Stimulated activated CD4-positive, alpha-beta T cell treated with anti-CD3 and anti-CD28 coated beads, Interleukin-15, amount 100 ng/mL, for 1 hour (primary cell): Measurements from ENCODE around the gene PRSS21.

Experiments used
- DNase-seq, 2 donors: peaks; one replicate each; pipeline ENCODE4 v3.0.0-alpha.2; 2020; ENCODE audit warnings: low read depth in 1 of 2, low spot score in 1 of 2

Gene PRSS21

GRCh38 chr16:2859686-2860265 is 42.7 kb downstream of the PRSS21 start:
- DNase-seq = no peak

- DNase-seq = no peak
These were observed 44.0 kb downstream of the PRSS21 start for GRCh38 chr16:2860826-2861567.

DNA sequence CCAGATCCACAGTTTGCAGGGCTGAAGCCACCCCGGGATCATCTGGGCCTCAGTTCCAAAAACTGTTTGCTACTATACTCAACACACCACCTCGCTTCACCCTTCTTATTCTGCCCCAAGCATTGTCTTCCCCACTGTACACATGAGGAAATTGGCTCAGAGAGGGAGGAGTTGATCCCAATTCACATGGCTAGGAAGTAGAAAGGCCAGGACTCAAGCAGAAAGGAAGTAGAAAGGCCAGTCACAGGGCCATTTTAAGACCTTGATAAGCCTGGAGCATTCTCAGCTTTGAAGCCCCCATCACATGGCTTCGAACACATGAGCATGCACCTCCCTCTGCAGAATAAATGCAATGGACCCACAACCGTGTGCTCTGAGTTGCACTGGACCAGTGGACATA is 48.6 kb downstream of the PRSS21 start:
- DNase-seq = no peak

DNA sequence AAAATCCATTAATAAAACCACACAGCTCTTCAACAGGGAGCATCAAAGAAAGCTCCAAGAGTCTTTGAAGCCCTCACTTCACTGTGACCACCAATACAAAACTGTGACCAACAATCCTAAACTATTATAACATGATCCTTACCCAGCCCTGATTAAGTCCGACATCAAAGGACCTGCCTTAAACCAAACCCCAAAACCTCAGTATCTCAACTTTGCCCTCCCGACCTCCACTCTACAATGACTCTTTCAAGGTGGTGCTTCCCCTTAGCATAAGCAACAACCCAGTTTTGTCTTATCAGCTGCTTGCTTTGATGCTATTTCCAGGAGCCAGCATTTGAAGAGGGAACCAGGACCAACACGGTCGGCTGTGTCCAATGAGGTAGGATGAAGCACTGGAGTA is 49.4 kb downstream of the PRSS21 start:
- no peak for DNase-seq

DNA sequence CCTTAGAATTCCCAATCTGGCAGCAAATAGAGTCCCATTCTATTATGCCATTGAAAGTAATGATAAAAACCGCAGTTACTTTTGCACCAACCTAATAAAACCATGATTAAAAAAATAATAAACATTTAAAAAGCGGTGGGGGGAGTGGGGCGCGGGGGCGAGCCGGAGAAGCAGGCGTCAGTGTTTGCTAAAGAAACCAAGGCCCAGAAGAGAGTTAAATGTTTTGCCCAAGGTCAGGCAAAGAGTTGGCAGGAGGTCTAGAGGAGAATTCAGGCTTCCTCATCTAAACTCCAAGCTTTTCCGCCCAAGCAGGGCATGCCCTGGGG is 50.6 kb downstream of the PRSS21 start:
- no peak for DNase-seq

DNA sequence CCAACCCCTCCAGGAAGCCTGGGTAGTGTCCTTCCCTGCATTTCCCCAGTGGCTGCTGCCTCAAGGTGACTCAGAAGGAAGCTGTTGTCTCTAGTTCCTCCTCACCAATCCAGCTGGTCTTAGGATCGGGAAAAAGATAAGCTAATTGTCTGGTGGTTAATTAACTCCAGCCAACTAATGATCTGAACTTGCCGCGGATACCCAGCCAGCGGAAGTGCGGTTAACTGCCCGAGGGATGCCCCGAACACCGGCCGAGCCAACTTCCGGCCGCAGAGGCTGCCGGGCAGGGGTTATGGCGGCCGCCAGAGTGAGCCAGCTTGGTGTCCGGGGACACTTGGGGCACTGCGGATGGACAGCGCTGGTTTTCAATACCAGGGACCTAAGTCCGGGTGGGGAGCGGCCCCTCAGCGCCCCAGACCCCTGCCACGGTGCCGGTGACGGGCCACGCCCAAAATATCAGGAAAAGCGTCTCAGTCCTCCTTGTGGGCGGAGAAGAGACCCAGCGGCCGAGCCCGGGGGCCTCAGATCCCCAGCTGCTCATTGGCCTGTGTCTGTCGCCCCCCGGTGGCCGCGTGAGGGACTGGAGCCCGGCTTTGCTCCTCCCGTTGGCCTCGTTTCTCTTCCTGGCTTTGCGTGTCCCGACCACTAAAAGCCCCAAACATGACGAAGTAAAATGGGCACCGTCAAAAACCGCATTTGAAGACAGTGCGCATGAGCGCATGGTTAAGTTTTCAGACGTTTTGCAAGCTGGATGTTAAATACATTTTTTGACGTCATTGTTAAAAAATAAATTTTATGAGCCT is 51.2 kb downstream of the PRSS21 start:
- DNase-seq = peak; percentile 88 to 96
